Mesenchymal stem cell (in vitro differentiated cells and primary cell): ENCODE results near the gene C1QTNF8.

Experiments
- DNase-seq: peaks from one replicate; pipeline ENCODE4 v3.0.0-alpha.2; 2013
- H2AFZ ChIP-seq: one replicate; pipeline ENCODE4 v1.6.1; 2013; ENCODE audit warnings: low read depth, mild to moderate bottlenecking, control low read depth, inconsistent platforms, low read length, moderate library complexity
- H2AK5ac ChIP-seq: 2 replicates; pipeline ENCODE4 v1.6.1; 2013; ENCODE audit warnings: low read length, moderate library complexity, mild to moderate bottlenecking, inconsistent platforms; ENCODE audit not compliant: severe bottlenecking
- H2BK120ac ChIP-seq: one replicate; pipeline ENCODE4 v1.6.1; 2013; ENCODE audit warnings: low read depth, mild to moderate bottlenecking, inconsistent platforms, low read length, moderate library complexity
- H2BK12ac ChIP-seq, 2 experiments: one replicate each; pipeline ENCODE4 v1.6.1; 2013; ENCODE audit warnings: inconsistent platforms in 2 of 2, low read length in 2 of 2, mild to moderate bottlenecking in 2 of 2, moderate library complexity in 2 of 2, control low read depth in 1 of 2
- H2BK15ac ChIP-seq: one replicate; pipeline ENCODE4 v1.6.1; 2013; ENCODE audit warnings: mild to moderate bottlenecking, low read depth, inconsistent platforms; ENCODE audit not compliant: poor library complexity, severe bottlenecking
- H2BK5ac ChIP-seq: 2 replicates; pipeline ENCODE4 v1.6.1; 2013; ENCODE audit warnings: low read depth, mild to moderate bottlenecking, low read length, control low read depth, inconsistent platforms; ENCODE audit not compliant: poor library complexity, severe bottlenecking
- H3K14ac ChIP-seq, 2 experiments: one replicate each; pipeline ENCODE4 v1.6.1; 2013; ENCODE audit warnings: inconsistent platforms in 2 of 2, low read length in 2 of 2, control low read depth in 1 of 2, mild to moderate bottlenecking in 1 of 2, moderate library complexity in 1 of 2
- H3K18ac ChIP-seq, 2 experiments: one replicate each; pipeline ENCODE4 v1.6.1; 2013; ENCODE audit warnings: inconsistent platforms in 2 of 2, low read length in 2 of 2, control low read depth in 1 of 2, low read depth in 1 of 2, mild to moderate bottlenecking in 1 of 2
- H3K23ac ChIP-seq, 2 experiments: one replicate each; pipeline ENCODE4 v1.6.1; 2013; ENCODE audit warnings: inconsistent platforms in 2 of 2, low read length in 2 of 2, mild to moderate bottlenecking in 2 of 2, moderate library complexity in 2 of 2, control low read depth in 1 of 2
- H3K27ac ChIP-seq: 2 replicates; pipeline ENCODE4 v1.5.1; 2013; ENCODE audit warnings: mild to moderate bottlenecking, moderate library complexity, low read length, control low read depth, inconsistent platforms; ENCODE audit not compliant: poor library complexity, severe bottlenecking
- H3K27me3 ChIP-seq, 2 experiments: 2 replicates each; pipeline versions ENCODE4 v1.6.1 to v1.7.0; 2013; ENCODE audit warnings: low read length in 2 of 2, mild to moderate bottlenecking in 2 of 2, moderate library complexity in 2 of 2, control low read depth in 1 of 2, inconsistent platforms in 1 of 2; ENCODE audit not compliant: control insufficient read depth in 1 of 2, insufficient read depth in 1 of 2
- H3K36me3 ChIP-seq, 2 experiments: 2 replicates each; pipeline versions ENCODE4 v1.6.1 to v1.7.0; 2013; ENCODE audit warnings: low read length in 2 of 2, control low read depth in 1 of 2, inconsistent platforms in 1 of 2, low read depth in 1 of 2, mild to moderate bottlenecking in 1 of 2; ENCODE audit not compliant: insufficient read depth in 2 of 2, control insufficient read depth in 1 of 2
- H3K4ac ChIP-seq, 2 experiments: one replicate each; pipeline ENCODE4 v1.6.1; 2013; ENCODE audit warnings: inconsistent platforms in 2 of 2, low read length in 2 of 2, mild to moderate bottlenecking in 2 of 2, moderate library complexity in 2 of 2, control low read depth in 1 of 2, low read depth in 1 of 2
- H3K4me1 ChIP-seq: 2 replicates; pipeline ENCODE4 v1.6.1; 2013; ENCODE audit warnings: low read depth, low read length, control low read depth; ENCODE audit not compliant: control insufficient read depth, insufficient read depth
- H3K4me2 ChIP-seq: 2 replicates; pipeline ENCODE4 v1.6.1; 2013; ENCODE audit warnings: low read length, mild to moderate bottlenecking, inconsistent platforms; ENCODE audit not compliant: poor library complexity, severe bottlenecking
- H3K4me3 ChIP-seq, 2 experiments: 2 replicates each; pipeline versions ENCODE4 v1.5.1 to v1.7.0; 2013; ENCODE audit warnings: low read length in 2 of 2, mild to moderate bottlenecking in 2 of 2, control low read depth in 1 of 2, low read depth in 1 of 2; ENCODE audit not compliant: insufficient read depth in 1 of 2
- H3K79me1 ChIP-seq: replicated peaks from 2 replicates; pipeline ENCODE4 v1.6.1; 2013; ENCODE audit warnings: mild to moderate bottlenecking, control low read depth, low read length, inconsistent platforms; ENCODE audit not compliant: poor library complexity, severe bottlenecking
- H3K9ac ChIP-seq: 2 replicates; pipeline ENCODE4 v1.7.0; 2013; ENCODE audit warnings: mild to moderate bottlenecking, low read length, moderate library complexity
- H3K9me3 ChIP-seq: 2 replicates; pipeline ENCODE4 v1.7.0; 2013; ENCODE audit warnings: mild to moderate bottlenecking, low read length; ENCODE audit not compliant: control insufficient read depth
- H4K8ac ChIP-seq: one replicate; pipeline ENCODE4 v1.6.1; 2013; ENCODE audit warnings: inconsistent platforms, mild to moderate bottlenecking, low read length, moderate library complexity
- H4K91ac ChIP-seq: one replicate; pipeline ENCODE4 v1.6.1; 2013; ENCODE audit warnings: mild to moderate bottlenecking, low read length, inconsistent platforms
- WGBS: methylation state at CpG from one replicate; pipeline ENCODE4 v1.1.7; 2013; ENCODE audit warnings: mixed read lengths; 5-methylcytosine and 5-hydroxymethylcytosine counted together

The C1QTNF8 gene

DNA sequence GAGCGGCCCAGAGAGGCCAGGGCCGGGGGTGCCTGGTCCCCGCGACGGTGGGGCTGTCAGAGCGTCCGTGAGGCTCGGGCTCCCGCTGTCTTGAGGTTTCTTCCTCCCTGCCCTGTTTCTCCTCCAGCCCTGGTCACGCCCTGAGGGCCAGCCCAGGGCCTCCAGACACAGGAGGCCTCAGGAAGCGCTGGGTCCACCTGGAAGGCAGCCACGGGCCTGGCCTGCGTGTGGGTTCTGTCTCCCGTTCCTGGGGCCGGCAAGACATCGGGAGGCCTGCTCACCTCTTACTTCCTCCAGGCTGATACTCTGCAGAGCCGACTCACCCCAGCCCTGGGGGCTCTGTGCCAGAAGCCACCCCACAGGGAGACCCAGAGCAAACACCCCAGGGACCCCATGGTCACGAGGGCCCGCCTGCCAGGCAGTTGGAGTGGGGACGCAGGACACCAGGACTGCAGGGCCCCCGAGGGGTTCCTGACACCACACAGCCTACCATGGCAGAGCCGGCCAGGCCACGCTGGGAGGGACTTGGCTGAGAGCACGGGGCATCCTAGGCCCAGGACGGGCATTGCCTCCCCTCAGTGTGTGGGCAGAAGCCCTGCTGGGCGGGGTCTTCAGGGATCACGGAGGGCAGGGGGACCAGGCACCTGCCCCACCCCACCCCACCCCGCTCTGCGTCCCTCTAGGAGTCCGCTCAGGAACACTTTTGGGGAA is 37.9 kb upstream of the C1QTNF8 start:
- Histone ChIP-seq H3K9ac (no peak overlapping the region), H2AK5ac (no peak overlapping the region), H2BK5ac (no peak overlapping the region), H3K4me3 (no peak overlapping the region), H2BK15ac (no peak overlapping the region), H3K27me3 (peaks cover 0 to 17% of the 10 kb centered on the region in 2 experiments), H4K8ac (no peak overlapping the region), H3K23ac (no peak overlapping the region), H2BK120ac (no peak overlapping the region), H4K91ac (no peak overlapping the region), H3K4ac (no peak overlapping the region), H3K36me3 (peaks cover 0 to 2% of the 10 kb centered on the region in 2 experiments), H2BK12ac (no peak overlapping the region), H3K18ac (no peak overlapping the region), H3K4me1 (peaks cover 12% of the 10 kb centered on the region), H3K4me2 (no peak overlapping the region), H3K14ac (no peak overlapping the region), H3K27ac (no peak overlapping the region), H3K79me1 (no peaks in the 10 kb centered on the region), H3K9me3 (no peaks in the 10 kb centered on the region), H2AFZ (no peak overlapping the region)
- WGBS, result 83% methylated on average over 28 of the region's 30 CpGs
- DNase-seq, result no peak

DNA sequence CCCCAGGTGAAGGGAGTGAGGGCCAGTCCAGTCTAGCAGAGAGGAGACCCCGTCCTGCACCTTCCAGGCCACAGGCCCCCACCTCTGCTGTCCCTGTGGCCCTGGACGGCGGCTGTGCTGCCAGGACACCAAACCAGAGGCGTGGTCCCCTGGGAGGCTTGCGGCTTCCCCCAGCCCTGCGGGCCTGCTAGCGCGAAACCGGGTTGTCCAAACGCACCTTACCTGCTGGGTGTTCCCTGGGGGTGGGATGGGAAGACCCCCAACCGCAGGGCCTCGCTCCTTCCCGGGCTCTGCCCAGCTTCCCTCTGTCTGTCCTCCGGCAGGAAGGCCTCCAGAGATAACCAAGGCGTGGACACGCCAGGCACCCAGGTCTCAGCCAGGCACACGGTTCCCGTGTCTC is 37.2 kb upstream of the C1QTNF8 start:
- Histone ChIP-seq H2BK12ac (no peak overlapping the region), H2BK5ac (no peak overlapping the region), H4K8ac (no peak overlapping the region), H3K79me1 (no peaks in the 10 kb centered on the region), H3K9ac (no peak overlapping the region), H3K4ac (no peak overlapping the region), H2AK5ac (no peak overlapping the region), H4K91ac (no peak overlapping the region), H3K4me1 (peaks cover 12% of the 10 kb centered on the region), H3K27me3 (peaks cover 0 to 17% of the 10 kb centered on the region in 2 experiments), H3K4me2 (no peak overlapping the region), H3K23ac (no peak overlapping the region), H2BK15ac (no peak overlapping the region), H3K4me3 (no peak overlapping the region), H3K18ac (no peak overlapping the region), H3K14ac (no peak overlapping the region), H3K9me3 (no peaks in the 10 kb centered on the region), H3K36me3 (peaks cover 0 to 2% of the 10 kb centered on the region in 2 experiments), H3K27ac (no peak overlapping the region), H2AFZ (no peak overlapping the region), H2BK120ac (no peak overlapping the region)
- no peak for DNase-seq
- WGBS, result 92% methylated on average over 18 of the region's 18 CpGs

DNA sequence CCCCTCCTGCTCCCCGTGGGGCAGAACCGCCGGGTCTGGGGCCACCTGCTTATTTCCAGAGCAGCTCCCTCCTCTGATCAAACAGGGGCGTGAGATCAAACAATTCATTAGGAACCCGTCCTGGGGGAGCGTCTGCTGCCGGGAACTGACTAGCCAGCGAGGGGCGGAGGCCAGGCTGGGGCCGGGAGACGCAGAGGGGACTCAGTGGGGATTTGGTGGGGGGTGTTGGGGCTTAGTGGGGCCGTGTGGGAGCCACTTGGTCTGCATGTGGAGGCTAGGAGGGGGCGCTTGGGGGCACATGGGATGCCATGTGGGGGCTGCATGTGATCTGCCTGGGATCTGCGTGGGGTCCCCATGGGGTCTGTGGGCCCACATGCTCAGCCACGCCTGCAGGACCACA is 36.4 kb upstream of the C1QTNF8 start:
- H2BK120ac ChIP-seq, result no peak overlapping the region
- H3K27me3 ChIP-seq, result peaks cover 0 to 24% of the 10 kb centered on the region in 2 experiments
- no peaks in the 10 kb centered on the region for H3K9me3 ChIP-seq
- no peak for DNase-seq
- WGBS, result 85% methylated on average over 15 of the region's 15 CpGs
- no peak overlapping the region for H3K4me2 ChIP-seq
- H3K4ac ChIP-seq, result no peak overlapping the region
- H2BK12ac ChIP-seq, result no peak overlapping the region
- H2BK15ac ChIP-seq, result no peak overlapping the region
- H3K27ac ChIP-seq, result no peak overlapping the region
- no peak overlapping the region for H4K8ac ChIP-seq
- no peak overlapping the region for H3K9ac ChIP-seq
- H3K23ac ChIP-seq, result no peak overlapping the region
- H3K4me3 ChIP-seq, result no peak overlapping the region
- H2AK5ac ChIP-seq, result no peak overlapping the region
- no peak overlapping the region for H2BK5ac ChIP-seq
- H3K14ac ChIP-seq, result no peak overlapping the region
- H2AFZ ChIP-seq, result no peak overlapping the region
- H4K91ac ChIP-seq, result no peak overlapping the region
- H3K79me1 ChIP-seq, result no peaks in the 10 kb centered on the region
- H3K4me1 ChIP-seq, result peaks cover 12% of the 10 kb centered on the region
- H3K18ac ChIP-seq, result no peak overlapping the region
- peaks cover 0 to 2% of the 10 kb centered on the region in 2 experiments for H3K36me3 ChIP-seq

DNA sequence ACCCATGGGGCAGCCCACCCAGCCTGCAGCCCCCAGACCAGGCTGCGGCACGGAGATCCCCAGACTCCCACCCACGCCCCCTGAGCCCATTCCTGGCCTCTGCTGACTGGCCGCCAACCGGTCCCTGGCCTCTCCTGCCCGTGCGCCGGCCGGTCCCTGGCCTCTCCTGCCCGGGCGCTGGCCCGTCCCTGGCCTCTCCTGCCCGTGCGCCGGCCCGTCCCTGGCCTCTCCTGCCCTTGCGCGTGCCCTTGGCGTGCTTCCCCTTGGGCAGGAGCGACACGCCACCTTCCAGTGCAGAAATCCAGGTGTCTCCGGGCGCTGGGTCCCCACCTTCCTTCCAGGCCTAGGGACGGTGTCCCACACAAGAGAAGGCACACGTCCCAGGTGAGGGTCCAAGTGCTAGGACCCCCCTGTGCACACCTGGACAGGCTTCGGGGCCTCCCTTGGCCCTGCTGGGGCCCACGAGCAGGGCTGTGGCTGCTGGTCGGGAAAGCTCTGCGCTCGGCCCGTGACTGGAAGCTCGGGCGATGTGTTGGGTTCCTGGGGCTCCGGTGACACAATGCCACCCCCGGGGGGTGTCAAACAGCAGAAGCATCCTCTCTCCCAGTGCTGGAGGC is 35.4 kb upstream of the C1QTNF8 start:
- 90% methylated on average over 35 of the region's 35 CpGs for WGBS
- Histone ChIP-seq H2BK120ac (no peak overlapping the region), H3K9ac (no peak overlapping the region), H2AFZ (no peak overlapping the region), H3K36me3 (peaks cover 0 to 2% of the 10 kb centered on the region in 2 experiments), H2AK5ac (no peak overlapping the region), H3K4me2 (no peak overlapping the region), H3K27ac (no peak overlapping the region), H3K18ac (no peak overlapping the region), H3K4me3 (no peak overlapping the region), H4K91ac (no peak overlapping the region), H3K23ac (no peak overlapping the region), H3K4me1 (peaks cover 12% of the 10 kb centered on the region), H2BK12ac (no peak overlapping the region), H2BK15ac (no peak overlapping the region), H3K14ac (no peak overlapping the region), H3K9me3 (no peaks in the 10 kb centered on the region), H3K27me3 (peaks cover 0 to 26% of the 10 kb centered on the region in 2 experiments), H3K4ac (no peak overlapping the region), H2BK5ac (no peak overlapping the region), H4K8ac (no peak overlapping the region), H3K79me1 (no peaks in the 10 kb centered on the region)
- DNase-seq, result no peak
